B cell (primary cell): ENCODE results near the gene F2R. TPM values are rescaled to one million over a fixed set of nuclear protein-coding genes. Genes with fewer than 3 reads are reported as not detected.

Source experiments
- ATAC-seq: fragments of 200-7000 bp; cut with Tn5 transposase; one replicate; pipeline ENCODE4 v1.10.0; 2021; ENCODE audit warnings: low read depth, mild to moderate bottlenecking, moderate number of reproducible peaks, moderate library complexity
- CTCF ChIA-PET: fragments of 350-600 bp; sonication (Branson Sonifier 250); formaldehyde crosslinking; loops from one replicate; lab custom pipeline; 2021; ENCODE audit warnings: antibody characterized with exemption, inconsistent platforms; lab: Charles Lee
- POLR2A ChIA-PET: fragments of 350-600 bp; sonication (Branson Sonifier 250); formaldehyde crosslinking; loops from one replicate; lab custom pipeline; 2021; ENCODE audit warnings: antibody characterized with exemption; lab: Charles Lee
- DNase-seq: peaks from one replicate; pipeline ENCODE4 v3.0.0; 2013
- H2AFZ ChIP-seq: 2 replicates; pipeline ENCODE4 v1.6.1; 2012; ENCODE audit warnings: mild to moderate bottlenecking, low read depth, low read length; ENCODE audit not compliant: insufficient read depth, poor library complexity, severe bottlenecking
- H3K27ac ChIP-seq, 2 donors: 1 replicate in 1 of 2; 2 replicates in 1 of 2; pipeline ENCODE4 v1.5.1; 2012 to 2013; ENCODE audit warnings: low read length in 2 of 2, mild to moderate bottlenecking in 2 of 2, moderate library complexity in 1 of 2
- H3K27me3 ChIP-seq, 4 experiments: fragments of 200-600 bp in 1 of 4; sonication (generic) in 1 of 4; replicated peaks in 1 of 4; 1 replicate in 2 of 4; 2 replicates in 2 of 4; pipeline versions ENCODE4 v1.6.1 to v1.7.0; 2013 to 2016; ENCODE audit warnings: low read length in 3 of 4, mild to moderate bottlenecking in 2 of 4, mixed read lengths in 1 of 4, moderate library complexity in 1 of 4; ENCODE audit not compliant: insufficient read depth in 4 of 4, control insufficient read depth in 3 of 4; ENCODE audit errors: control extremely low read depth in 1 of 4
- H3K36me3 ChIP-seq, 2 experiments: replicated peaks in 1 of 2; 1 replicate in 1 of 2; 2 replicates in 1 of 2; pipeline versions ENCODE4 v1.6.1 to v1.7.1; 2013; ENCODE audit warnings: low read length in 1 of 2; ENCODE audit not compliant: insufficient read depth in 2 of 2, control insufficient read depth in 1 of 2; ENCODE audit errors: control extremely low read depth in 1 of 2, extremely low read depth in 1 of 2
- H3K4me1 ChIP-seq, 2 donors: fragments of 200-600 bp in 1 of 2; sonication (generic) in 1 of 2; 1 replicate in 1 of 2; 2 replicates in 1 of 2; pipeline versions ENCODE4 v1.5.1 to v1.6.1; 2013 to 2017; ENCODE audit warnings: low read length in 2 of 2; ENCODE audit not compliant: control insufficient read depth in 2 of 2, insufficient read depth in 2 of 2
- H3K4me2 ChIP-seq: replicated peaks from 2 replicates; pipeline ENCODE3; 2012; ENCODE audit warnings: mild to moderate bottlenecking, low read depth, low read length; ENCODE audit not compliant: poor library complexity, severe bottlenecking
- H3K4me3 ChIP-seq, 5 experiments: fragments of 200-600 bp in 1 of 5; sonication (generic) in 1 of 5; 1 replicate in 3 of 5; 2 replicates in 2 of 5; pipeline versions ENCODE4 v1.5.1 to v1.7.0; 2011 to 2016; ENCODE audit warnings: low read length in 4 of 5, mild to moderate bottlenecking in 4 of 5, low read depth in 2 of 5, control low read depth in 1 of 5, moderate library complexity in 1 of 5; ENCODE audit not compliant: insufficient read depth in 1 of 5; ENCODE audit errors: control extremely low read depth in 1 of 5, extremely low read depth in 1 of 5
- H3K79me2 ChIP-seq: fragments of 200-600 bp; sonication (generic); one replicate; pipeline ENCODE4 v1.6.0; 2016; ENCODE audit warnings: low read length; ENCODE audit not compliant: control insufficient read depth, insufficient read depth
- H3K9ac ChIP-seq: fragments of 200-600 bp; sonication (generic); 2 replicates; pipeline ENCODE4 v1.6.1; 2017; ENCODE audit warnings: mild to moderate bottlenecking, low read length, moderate library complexity
- H3K9me3 ChIP-seq, 3 donors: one replicate each; pipeline versions ENCODE4 v1.6.1 to v1.7.1; 2013; ENCODE audit warnings: low read length in 2 of 3; ENCODE audit not compliant: control insufficient read depth in 2 of 3, insufficient read depth in 1 of 3; ENCODE audit errors: control extremely low read depth in 1 of 3
- H4K20me1 ChIP-seq: 2 replicates; pipeline ENCODE4 v1.6.0; 2012; ENCODE audit warnings: mild to moderate bottlenecking, low read length; ENCODE audit not compliant: insufficient read depth, control insufficient read depth, poor library complexity, severe bottlenecking
- H3K27ac Mint-ChIP-seq: one replicate; pipeline ENCODE4 v1.8.0; 2021; ENCODE audit warnings: mixed read lengths
- H3K27me3 Mint-ChIP-seq: one replicate; pipeline ENCODE4 v1.8.0; 2021; ENCODE audit warnings: mixed read lengths
- H3K4me1 Mint-ChIP-seq: one replicate; pipeline ENCODE4 v1.8.0; 2021; ENCODE audit warnings: mixed read lengths
- H3K4me3 Mint-ChIP-seq: one replicate; pipeline ENCODE4 v1.8.0; 2021; ENCODE audit warnings: mixed read lengths
- H3K9me3 Mint-ChIP-seq: one replicate; pipeline ENCODE4 v1.8.0; 2022; ENCODE audit warnings: mixed read lengths; ENCODE audit not compliant: insufficient read depth
- EZH2 ChIP-seq: IDR thresholded peaks from 2 replicates; pipeline ENCODE4 v1.6.1; 2012; ENCODE audit warnings: borderline replicate concordance, low read depth, mild to moderate bottlenecking, moderate library complexity, low read length; ENCODE audit not compliant: insufficient read depth, poor library complexity, severe bottlenecking
- WGBS: methylation state at CpG from one replicate; pipeline ENCODE4 v1.1.5; 2013; ENCODE audit warnings: missing lambda C conversion rate; ENCODE audit not compliant: insufficient coverage; 5-methylcytosine and 5-hydroxymethylcytosine counted together
- intact Hi-C: fragments of 100-400 bp; cut with micrococcal nuclease; formaldehyde crosslinking; loops from one replicate; pipeline ENCODE4 v1.10.0; 2022
- polyA plus RNA-seq: library from polyadenylated mRNA; depleted of rRNA; stranded (reverse); fragments of >200 nt; gene quantifications from 2 replicates; pipeline ENCODE4 v1.2.3, GENCODE V29; 2012
- total RNA-seq, 2 donors: library from RNA; stranded (reverse); fragments of 120-200 nt in 1 of 2; gene quantifications; 1 replicate in 1 of 2; 2 replicates in 1 of 2; pipeline versions ENCODE4 v1.2.3 to v1.2.4, GENCODE V29; 2013 to 2022
- TF ChIP-seq, protein P1 (sequence below): fragments of 200-600 bp; IDR thresholded peaks from one replicate; pipeline ENCODE4 v1.8.0; 2022; ENCODE audit warnings: antibody characterized with exemption, mild to moderate bottlenecking

F2R gene
- total and polyA plus RNA-seq, 2 donors (not counting 1 experiment from before 2014, with no cell fraction given): 0.25 to 1.4 TPM

DNA sequence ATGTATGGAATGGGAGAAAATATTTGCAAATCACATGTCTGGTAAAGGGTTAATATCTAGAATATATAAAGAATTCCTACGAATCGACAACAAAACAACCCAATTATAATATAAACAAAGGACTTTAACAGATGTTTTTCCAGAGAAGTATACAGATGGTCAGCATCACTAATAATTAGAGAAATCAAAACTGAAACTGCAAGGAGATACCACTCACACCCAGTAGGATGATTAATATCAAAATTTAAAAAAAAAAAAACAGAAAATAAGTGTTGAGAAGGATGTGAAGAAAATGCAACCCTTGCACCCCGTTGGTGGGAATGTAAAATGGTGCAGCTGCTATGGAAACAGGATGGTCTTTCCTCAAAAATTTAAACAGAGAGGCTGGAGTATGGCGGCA lies 34.6 kb upstream of the F2R start:
- H3K4me1 Mint-ChIP-seq: peaks cover 12% of the 10 kb centered on the region
- no peak overlapping the region for H3K27ac Mint-ChIP-seq
- TF ChIP-seq, protein P1, sequence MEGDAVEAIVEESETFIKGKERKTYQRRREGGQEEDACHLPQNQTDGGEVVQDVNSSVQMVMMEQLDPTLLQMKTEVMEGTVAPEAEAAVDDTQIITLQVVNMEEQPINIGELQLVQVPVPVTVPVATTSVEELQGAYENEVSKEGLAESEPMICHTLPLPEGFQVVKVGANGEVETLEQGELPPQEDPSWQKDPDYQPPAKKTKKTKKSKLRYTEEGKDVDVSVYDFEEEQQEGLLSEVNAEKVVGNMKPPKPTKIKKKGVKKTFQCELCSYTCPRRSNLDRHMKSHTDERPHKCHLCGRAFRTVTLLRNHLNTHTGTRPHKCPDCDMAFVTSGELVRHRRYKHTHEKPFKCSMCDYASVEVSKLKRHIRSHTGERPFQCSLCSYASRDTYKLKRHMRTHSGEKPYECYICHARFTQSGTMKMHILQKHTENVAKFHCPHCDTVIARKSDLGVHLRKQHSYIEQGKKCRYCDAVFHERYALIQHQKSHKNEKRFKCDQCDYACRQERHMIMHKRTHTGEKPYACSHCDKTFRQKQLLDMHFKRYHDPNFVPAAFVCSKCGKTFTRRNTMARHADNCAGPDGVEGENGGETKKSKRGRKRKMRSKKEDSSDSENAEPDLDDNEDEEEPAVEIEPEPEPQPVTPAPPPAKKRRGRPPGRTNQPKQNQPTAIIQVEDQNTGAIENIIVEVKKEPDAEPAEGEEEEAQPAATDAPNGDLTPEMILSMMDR: no peak
- TF ChIP-seq EZH2: no peak
- H3K36me3 ChIP-seq: peaks cover 3 to 7% of the 10 kb centered on the region in 2 experiments
- DNase-seq: no peak
- WGBS: no CpG with 5 or more reads among the region's 4 CpGs
- H3K27ac ChIP-seq: no peak overlapping the region
- intact Hi-C loops: no loop called here
- H3K9ac ChIP-seq: no peak overlapping the region
- POLR2A ChIA-PET: no interaction called here
- peaks cover 2% of the 10 kb centered on the region for H3K27me3 Mint-ChIP-seq
- ATAC-seq: no peak
- H3K4me1 ChIP-seq: peaks cover 3 to 8% of the 10 kb centered on the region in 2 donors
- no peaks in the 10 kb centered on the region for H3K27me3 ChIP-seq
- no peaks in the 10 kb centered on the region for H3K9me3 ChIP-seq
- H4K20me1 ChIP-seq: no peaks in the 10 kb centered on the region
- no peaks in the 10 kb centered on the region for H3K79me2 ChIP-seq
- H3K4me2 ChIP-seq: no peak overlapping the region
- CTCF ChIA-PET: no interaction called here
- H3K9me3 Mint-ChIP-seq: no peaks in the 10 kb centered on the region
- H2AFZ ChIP-seq: no peak overlapping the region
- H3K4me3 ChIP-seq: no peak overlapping the region
- H3K4me3 Mint-ChIP-seq: no peak overlapping the region

DNA sequence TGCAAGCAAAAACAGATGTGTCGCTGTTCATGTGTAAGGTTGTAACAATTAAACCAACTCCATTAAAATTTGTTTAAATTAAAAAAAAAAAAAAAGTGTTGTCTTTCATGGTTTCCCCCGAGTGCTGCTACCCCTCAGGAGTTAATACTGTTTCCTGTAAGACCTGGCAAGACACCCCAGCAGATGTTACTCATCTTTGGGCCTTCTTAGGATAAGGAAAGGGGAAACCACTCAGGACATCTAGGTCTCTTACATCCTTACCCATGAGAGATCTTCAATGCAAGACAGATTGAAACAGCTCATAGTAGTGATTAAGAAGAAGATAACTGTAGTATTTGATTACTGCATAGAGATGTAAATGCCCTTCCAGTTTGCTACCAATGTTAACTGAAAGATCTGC lies 33.5 kb upstream of the F2R start:
- Mint-ChIP-seq H3K27ac (no peak overlapping the region), H3K27me3 (peaks cover 2% of the 10 kb centered on the region), H3K4me3 (no peak overlapping the region), H3K9me3 (no peaks in the 10 kb centered on the region), H3K4me1 (peaks cover 12% of the 10 kb centered on the region)
- DNase-seq (no peak), ATAC-seq (no peak)
- Histone ChIP-seq H3K27me3 (no peaks in the 10 kb centered on the region), H3K27ac (no peak overlapping the region), H3K9ac (no peak overlapping the region), H3K36me3 (peaks cover 0 to 12% of the 10 kb centered on the region in 2 experiments), H3K4me1 (peaks cover 3 to 8% of the 10 kb centered on the region in 2 donors), H3K79me2 (no peaks in the 10 kb centered on the region), H3K4me3 (no peak overlapping the region), H3K4me2 (no peak overlapping the region), H3K9me3 (no peaks in the 10 kb centered on the region), H4K20me1 (no peaks in the 10 kb centered on the region), H2AFZ (no peak overlapping the region)
- intact Hi-C loops: no loop called here
- TF ChIP-seq EZH2: no peak
- TF ChIP-seq, protein P1: no peak
- no CpG with 5 or more reads among the region's 2 CpGs for WGBS
- ChIA-PET POLR2A (no interaction called here), CTCF (no interaction called here)
